Measurements from ENCODE around the gene UGT1A10. TPM values are rescaled to one million over a fixed set of nuclear protein-coding genes. Genes with fewer than 3 reads are reported as not detected.

UGT1A10 gene
- total RNA-seq, 4 donors from 2014 or later = not detected

- Histone ChIP-seq H3K4me3 (no peak overlapping the region), H3K27me3 (no peaks in the 10 kb centered on the region), H3K4me1 (no peaks in the 10 kb centered on the region), H3K9me3 (no peaks in the 10 kb centered on the region), H3K36me3 (no peaks in the 10 kb centered on the region), H3K27ac (no peak overlapping the region)
- no peak for DNase-seq (ENCODE audit: low spot score in 2 of 2)
- WGBS, 2 donors = 76 to 77% methylated on average over 4 of the region's 4 CpGs
- no peak for TF ChIP-seq POLR2A (IDR thresholded peaks at IDR 0.05)
- no peak for TF ChIP-seq EP300 (IDR thresholded peaks at IDR 0.05)
- TF ChIP-seq CTCF (IDR thresholded peaks at IDR 0.05) = no peak
These were observed 131.8 kb downstream of the UGT1A10 start for GRCh38 chr2:233768076-233768475.

DNA sequence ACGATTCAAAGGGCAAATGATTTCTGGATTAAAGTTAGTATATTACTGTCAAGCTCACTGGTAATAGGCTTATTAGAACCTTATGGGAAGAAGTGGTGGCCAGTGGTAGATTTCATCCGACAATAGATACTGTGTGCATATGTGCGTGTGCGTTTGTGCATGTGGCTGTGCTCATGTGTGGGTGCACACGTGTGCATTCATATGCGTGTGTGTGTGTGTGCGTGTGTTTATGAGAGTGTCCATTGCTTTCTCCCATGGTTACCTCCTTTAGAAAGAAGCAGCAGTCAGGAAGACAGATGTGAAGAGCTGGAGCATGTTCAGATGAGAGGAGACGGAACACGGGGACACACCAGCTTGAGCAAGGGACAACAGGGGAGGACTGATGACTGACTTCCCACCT is 133.0 kb downstream of the UGT1A10 start:
- H3K4me3 ChIP-seq = no peak overlapping the region
- WGBS, 2 donors = 89% methylated on average over 9 of the region's 9 CpGs
- no peak overlapping the region for H3K27ac ChIP-seq
- no peaks in the 10 kb centered on the region for H3K27me3 ChIP-seq
- TF ChIP-seq EP300 (IDR thresholded peaks at IDR 0.05) (no peak), CTCF (IDR thresholded peaks at IDR 0.05) (no peak), POLR2A (IDR thresholded peaks at IDR 0.05) (no peak)
- no peak for DNase-seq (ENCODE audit: low spot score in 2 of 2)
- H3K36me3 ChIP-seq = no peaks in the 10 kb centered on the region
- H3K4me1 ChIP-seq = no peaks in the 10 kb centered on the region
- H3K9me3 ChIP-seq = no peaks in the 10 kb centered on the region

- WGBS, 2 donors = 88 to 90% methylated on average over 16 of the region's 16 CpGs
- no peak for TF ChIP-seq CTCF (IDR thresholded peaks at IDR 0.05)
- no peak for TF ChIP-seq POLR2A (IDR thresholded peaks at IDR 0.05)
- no peak for TF ChIP-seq EP300 (IDR thresholded peaks at IDR 0.05)
- no peak overlapping the region for H3K27ac ChIP-seq
- no peaks in the 10 kb centered on the region for H3K36me3 ChIP-seq
- no peaks in the 10 kb centered on the region for H3K4me1 ChIP-seq
- peaks cover 0 to 9% (median 0%) of the 10 kb centered on the region in 4 donors for H3K9me3 ChIP-seq
- no peak overlapping the region for H3K4me3 ChIP-seq
- DNase-seq (ENCODE audit: low spot score in 2 of 2) = no peak
- H3K27me3 ChIP-seq = no peaks in the 10 kb centered on the region
These were observed 135.9 kb downstream of the UGT1A10 start for GRCh38 chr2:233772153-233772552.

GRCh38 chr2:233772583-233772982 is 136.3 kb downstream of the UGT1A10 start:
- no peaks in the 10 kb centered on the region for H3K36me3 ChIP-seq
- no peak overlapping the region for H3K4me3 ChIP-seq
- no peaks in the 10 kb centered on the region for H3K4me1 ChIP-seq
- 68 to 78% methylated on average over 5 of the region's 5 CpGs for WGBS, 2 donors
- no peak overlapping the region for H3K27ac ChIP-seq
- TF ChIP-seq EP300 (IDR thresholded peaks at IDR 0.05) (no peak), POLR2A (IDR thresholded peaks at IDR 0.05) (no peak), CTCF (IDR thresholded peaks at IDR 0.05) (no peak)
- H3K27me3 ChIP-seq = no peaks in the 10 kb centered on the region
- peaks cover 0 to 9% (median 0%) of the 10 kb centered on the region in 4 donors for H3K9me3 ChIP-seq
- no peak for DNase-seq (ENCODE audit: low spot score in 2 of 2)

DNA sequence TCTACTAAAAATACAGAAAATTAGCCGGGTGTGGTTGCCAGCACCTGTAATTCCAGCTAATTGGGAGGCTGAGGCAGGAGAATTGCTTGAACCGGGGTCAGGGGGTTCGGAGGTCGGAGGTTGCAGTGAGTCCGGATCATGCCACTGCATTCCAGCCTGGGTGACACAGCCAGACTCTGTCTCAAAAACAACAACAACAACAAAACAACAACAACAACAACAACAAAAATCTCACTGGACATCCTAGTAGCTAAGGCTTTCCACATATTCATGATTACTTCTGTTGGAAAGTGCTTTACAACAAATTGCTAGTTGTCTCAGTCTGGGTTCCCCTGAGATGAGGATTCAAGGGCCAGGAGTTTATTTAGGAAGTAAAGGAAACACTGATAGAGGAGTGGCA is 137.6 kb downstream of the UGT1A10 start:
- Histone ChIP-seq H3K4me1 (no peaks in the 10 kb centered on the region), H3K27ac (no peak overlapping the region), H3K27me3 (no peaks in the 10 kb centered on the region), H3K36me3 (no peaks in the 10 kb centered on the region), H3K4me3 (no peak overlapping the region), H3K9me3 (peaks cover 0 to 9% (median 0%) of the 10 kb centered on the region in 4 donors)
- TF ChIP-seq EP300 (IDR thresholded peaks at IDR 0.05) (no peak), CTCF (IDR thresholded peaks at IDR 0.05) (no peak)
- no peak for DNase-seq (ENCODE audit: low spot score in 2 of 2)
- 85 to 93% methylated on average over 5 of the region's 5 CpGs for WGBS, 2 donors

Data from tibial nerve (tissue), 4 donors.